NCI-H1436 treated with DMSO at 0.1 percent for 48 hours (cell line): ENCODE measurements around the gene DNAJC24.
"Not testable (repeated sequence)": the region's sequence is repeated elsewhere in the genome, so short reads cannot be mapped to it uniquely, and the experiment has no call there.

ENCODE experiments used
- DNase-seq: peaks from one replicate; lab custom pipeline; 2025; lab: John Stamatoyannopoulos, UW

Gene DNAJC24

GRCh38 chr11:31369348-31370329 is at the start of gene DNAJC24, which contains the start of gene DCDC1:
TSS of gene DNAJC24 (plus strand) at chr11:31369860. CDS start at chr11:31370749, 889 bp downstream.
TSS of gene DCDC1 (minus strand) at chr11:31369739. CDS start at chr11:31328280, 41,459 bp downstream.
- peak; percentile 71 for DNase-seq

GRCh38 chr11:31321494-31321893 is 48.2 kb upstream of the DNAJC24 start:
- DNase-seq = not testable (repeated sequence)

- no peak for DNase-seq
Measured at GRCh38 chr11:31323145-31323544, 46.5 kb upstream of the DNAJC24 start.

GRCh38 chr11:31325160-31325559 is 44.5 kb upstream of the DNAJC24 start:
- no peak for DNase-seq

GRCh38 chr11:31326470-31327148 is 43.1 kb upstream of the DNAJC24 start:
- DNase-seq = no peak

- no peak for DNase-seq
Measured at GRCh38 chr11:31327417-31327816, 42.2 kb upstream of the DNAJC24 start.

- no peak for DNase-seq
Measured at GRCh38 chr11:31328697-31329096, 41.0 kb upstream of the DNAJC24 start.

GRCh38 chr11:31337806-31338205 is 31.9 kb upstream of the DNAJC24 start:
- no peak for DNase-seq

- no peak for DNase-seq
Measured at GRCh38 chr11:31340903-31341572, 28.6 kb upstream of the DNAJC24 start.

- DNase-seq = no peak
Measured at GRCh38 chr11:31351168-31351567, 18.5 kb upstream of the DNAJC24 start.

- DNase-seq = no peak
Measured at GRCh38 chr11:31355131-31355530, 14.5 kb upstream of the DNAJC24 start.

GRCh38 chr11:31355817-31356216 is 13.8 kb upstream of the DNAJC24 start:
- no peak for DNase-seq

- DNase-seq = no peak
Measured at GRCh38 chr11:31361743-31362142, 7.9 kb upstream of the DNAJC24 start.

GRCh38 chr11:31366795-31367194 is 2.9 kb upstream of the DNAJC24 start:
- no peak for DNase-seq

- DNase-seq = no peak
Measured at GRCh38 chr11:31375879-31376278, 6.2 kb downstream of the DNAJC24 start.

- DNase-seq = no peak
Measured at GRCh38 chr11:31383116-31383515, 13.5 kb downstream of the DNAJC24 start.

GRCh38 chr11:31387379-31387778 is 17.7 kb downstream of the DNAJC24 start:
- DNase-seq = no peak

GRCh38 chr11:31397239-31397834 is 27.7 kb downstream of the DNAJC24 start:
- no peak for DNase-seq

- no peak for DNase-seq
Measured at GRCh38 chr11:31404614-31405013, 35.0 kb downstream of the DNAJC24 start.

GRCh38 chr11:31408201-31408600 is 38.5 kb downstream of the DNAJC24 start:
- DNase-seq = no peak

- DNase-seq = no peak
Measured at GRCh38 chr11:31412946-31413345, 43.3 kb downstream of the DNAJC24 start.

GRCh38 chr11:31414338-31414737 is 44.7 kb downstream of the DNAJC24 start:
- DNase-seq = no peak
